Stimulated activated CD4-positive, alpha-beta T cell treated with anti-CD3 and anti-CD28 coated beads, Interleukin-4, amount 100 ng/mL, for 4 hours (primary cell): ENCODE results near the gene ZNRF1.

ENCODE experiments used
- DNase-seq, 2 experiments: peaks; one replicate each; pipeline ENCODE4 v3.0.0-alpha.2; 2020

The ZNRF1 gene

GRCh38 chr16:75028544-75029135 is 29.8 kb downstream of the ZNRF1 start:
- DNase-seq = no peak

- DNase-seq = no peak
Observed at GRCh38 chr16:75029854-75030253, 31.0 kb downstream of the ZNRF1 start.

- no peak for DNase-seq
Observed at GRCh38 chr16:75032655-75033054, 33.8 kb downstream of the ZNRF1 start.

GRCh38 chr16:75035410-75035968 is 36.7 kb downstream of the ZNRF1 start:
- DNase-seq = no peak

GRCh38 chr16:75038036-75038858 is 39.4 kb downstream of the ZNRF1 start:
- DNase-seq = no peak

- no peak for DNase-seq
Observed at GRCh38 chr16:75039941-75040340, 41.1 kb downstream of the ZNRF1 start.

GRCh38 chr16:75042426-75043174 is 43.8 kb downstream of the ZNRF1 start:
- DNase-seq = no peak

GRCh38 chr16:75043175-75043895 is 44.5 kb downstream of the ZNRF1 start:
- no peak for DNase-seq

- no peak for DNase-seq
Observed at GRCh38 chr16:75044800-75045361, 46.1 kb downstream of the ZNRF1 start.

GRCh38 chr16:75045424-75045823 is 46.6 kb downstream of the ZNRF1 start:
- DNase-seq = no peak

- no peak for DNase-seq
Observed at GRCh38 chr16:75048054-75048453, 49.2 kb downstream of the ZNRF1 start.

GRCh38 chr16:75048530-75048929 is 49.7 kb downstream of the ZNRF1 start:
- no peak for DNase-seq

GRCh38 chr16:75052481-75053202 is 53.8 kb downstream of the ZNRF1 start:
- DNase-seq = no peak

GRCh38 chr16:75053791-75054555 is 55.1 kb downstream of the ZNRF1 start:
- no peak for DNase-seq

- no peak for DNase-seq
Observed at GRCh38 chr16:75054556-75054947, 55.7 kb downstream of the ZNRF1 start.

- no peak for DNase-seq
Observed at GRCh38 chr16:75058806-75059205, 60.0 kb downstream of the ZNRF1 start.

GRCh38 chr16:75059411-75059810 is 60.6 kb downstream of the ZNRF1 start:
- DNase-seq = no peak

GRCh38 chr16:75060723-75061122 is 61.9 kb downstream of the ZNRF1 start:
- DNase-seq = no peak

GRCh38 chr16:75061669-75062068 is 62.8 kb downstream of the ZNRF1 start:
- no peak for DNase-seq

GRCh38 chr16:75062135-75062975 is 63.5 kb downstream of the ZNRF1 start:
- no peak for DNase-seq
